Endothelial cell of umbilical vein (primary cell): ENCODE results near the gene SCGB1A1. TPM values are rescaled to one million over a fixed set of nuclear protein-coding genes. Genes with fewer than 3 reads are reported as not detected.

Experiments
- BruUV-seq: library from RNA; stranded (reverse); fragments of 400-500 nt; replicated peaks from 2 replicates; lab custom pipeline; 2021; lab: Mats Ljungman, UMichigan
- CTCF ChIA-PET: fragments of 300-600, 350-600 bp; sonication (Branson Sonifier 250); formaldehyde crosslinking; loops from one replicate; lab custom pipeline; 2021; ENCODE audit warnings: antibody characterized with exemption, inconsistent platforms; lab: Charles Lee
- POLR2A ChIA-PET: fragments of 300-600, 350-600 bp; sonication (Branson Sonifier 250); formaldehyde crosslinking; loops from one replicate; lab custom pipeline; 2021; ENCODE audit warnings: antibody characterized with exemption, inconsistent platforms; lab: Charles Lee
- DNase-seq: peaks from one replicate; pipeline ENCODE4 v3.0.0-alpha.2; 2011; ENCODE audit warnings: low read depth, low spot score
- FAIRE-seq: peaks from 2 replicates; lab custom pipeline; 2011; peaks lifted over from hg19 to GRCh38; lab: Jason Lieb, UNC
- H2AFZ ChIP-seq: 2 replicates; pipeline ENCODE4 v1.6.0; 2012; ENCODE audit warnings: low read depth, low read length, control low read depth, inconsistent platforms
- H3K27ac ChIP-seq: 2 replicates; pipeline ENCODE4 v1.5.1; 2011; ENCODE audit warnings: low read depth, mild to moderate bottlenecking, control low read depth, low read length, moderate library complexity; ENCODE audit not compliant: insufficient read depth
- H3K27me3 ChIP-seq, 2 experiments: 2 replicates each; pipeline versions ENCODE4 v1.6.0 to v1.6.1; 2011; ENCODE audit warnings: low read length in 2 of 2, mixed read lengths in 1 of 2; ENCODE audit not compliant: control insufficient read depth in 2 of 2, insufficient read depth in 2 of 2
- H3K36me3 ChIP-seq, 2 experiments: 2 replicates in 1 of 2; 3 replicates in 1 of 2; pipeline ENCODE4 v1.5.1; 2011; ENCODE audit warnings: low read length in 2 of 2, mild to moderate bottlenecking in 1 of 2, moderate library complexity in 1 of 2; ENCODE audit not compliant: control insufficient read depth in 2 of 2, insufficient read depth in 2 of 2; ENCODE audit errors: extremely low read depth in 1 of 2
- H3K4me1 ChIP-seq: 3 replicates; pipeline ENCODE4 v1.5.1; 2011; ENCODE audit warnings: mild to moderate bottlenecking, low read length; ENCODE audit not compliant: control insufficient read depth, insufficient read depth; ENCODE audit errors: extremely low read depth
- H3K4me2 ChIP-seq: 2 replicates; pipeline ENCODE4 v1.6.1; 2011; ENCODE audit warnings: low read length, control low read depth, mixed read lengths; ENCODE audit not compliant: insufficient read depth
- H3K4me3 ChIP-seq, 3 experiments: fragments of 200-600 bp in 1 of 3; sonication (generic), shearing (Covaris generic) in 1 of 3; replicated peaks in 1 of 3; 2 replicates each; pipeline ENCODE4 v1.5.1; 2011 to 2016; ENCODE audit warnings: control low read depth in 3 of 3, low read length in 3 of 3, mild to moderate bottlenecking in 2 of 3, inconsistent platforms in 1 of 3, low read depth in 1 of 3, moderate library complexity in 1 of 3; ENCODE audit not compliant: insufficient read depth in 1 of 3
- H3K79me2 ChIP-seq: 2 replicates; pipeline ENCODE4 v1.6.0; 2012; ENCODE audit warnings: low read length, inconsistent platforms; ENCODE audit not compliant: control insufficient read depth, insufficient read depth
- H3K9ac ChIP-seq: replicated peaks from 2 replicates; pipeline ENCODE3; 2011; ENCODE audit warnings: low read length, control low read depth; ENCODE audit not compliant: insufficient read depth; ENCODE audit errors: extremely low read depth
- H3K9me1 ChIP-seq: replicated peaks from 3 replicates; pipeline ENCODE4 v1.6.0; 2011; ENCODE audit warnings: mild to moderate bottlenecking, low read length; ENCODE audit not compliant: control insufficient read depth, insufficient read depth; ENCODE audit errors: extremely low read depth
- H3K9me3 ChIP-seq: replicated peaks from 2 replicates; pipeline ENCODE4 v1.5.1; 2012; ENCODE audit warnings: low read length, inconsistent platforms; ENCODE audit not compliant: control insufficient read depth, insufficient read depth
- H4K20me1 ChIP-seq: replicated peaks from 2 replicates; pipeline ENCODE3; 2011; ENCODE audit warnings: mild to moderate bottlenecking, low read length; ENCODE audit not compliant: control insufficient read depth, insufficient read depth; ENCODE audit errors: extremely low read depth
- EZH2 ChIP-seq: IDR thresholded peaks from 2 replicates; pipeline ENCODE4 v1.6.1; 2012; ENCODE audit warnings: borderline replicate concordance, low read depth, mild to moderate bottlenecking, moderate library complexity, low read length, inconsistent platforms; ENCODE audit not compliant: severe bottlenecking
- FOS ChIP-seq: IDR thresholded peaks from 2 replicates; pipeline ENCODE4 v1.6.1; 2011; ENCODE audit warnings: mild to moderate bottlenecking, low read length, moderate library complexity, borderline replicate concordance; ENCODE audit not compliant: insufficient read depth
- GATA2 ChIP-seq: IDR thresholded peaks from 2 replicates; pipeline ENCODE4 v1.7.0; 2011; ENCODE audit warnings: low read depth, mild to moderate bottlenecking, moderate library complexity, mixed read lengths, low read length; ENCODE audit not compliant: insufficient read length, insufficient read depth
- JUN ChIP-seq: IDR thresholded peaks from 2 replicates; pipeline ENCODE4 v1.6.1; 2011; ENCODE audit warnings: borderline replicate concordance, low read depth; ENCODE audit not compliant: insufficient read length, insufficient read depth
- MYC ChIP-seq: IDR thresholded peaks from one replicate; pipeline ENCODE4 v1.6.1; 2011; ENCODE audit warnings: mild to moderate bottlenecking, low read depth, low read length
- POLR2A ChIP-seq: IDR thresholded peaks from 2 replicates; pipeline ENCODE4 v1.6.1; 2012; ENCODE audit warnings: low read depth, mild to moderate bottlenecking, control low read depth, low read length
- POLR2AphosphoS5 ChIP-seq: IDR thresholded peaks from 2 replicates; pipeline ENCODE4 v1.6.1; 2012; ENCODE audit warnings: low read depth, mild to moderate bottlenecking, control low read depth, low read length, moderate library complexity; ENCODE audit not compliant: insufficient read depth
- dilution Hi-C: fragments of 300-500 bp; cut with MboI; formaldehyde crosslinking; loops from one replicate; pipeline ENCODE4 v1.15.0; 2019; ENCODE audit warnings: low sequenced_read_pairs; ENCODE audit not compliant: extremely low pct_ligation_motif_present
- intact Hi-C: fragments of 100-400 bp; cut with micrococcal nuclease; formaldehyde crosslinking; loops from one replicate; pipeline ENCODE4 v1.10.0; 2022
- polyA plus RNA-seq, 4 experiments: library from polyadenylated mRNA; depleted of rRNA in 3 of 4; stranded (reverse) in 3 of 4; unstranded in 1 of 4; fragments of >200 nt; gene quantifications; 2 replicates each; pipeline versions ENCODE4 v1.2.1 to v1.2.3, GENCODE V29; 2011 to 2012; ENCODE audit warnings: missing spikeins in 1 of 4
- total RNA-seq: library from RNA; stranded (reverse); gene quantifications from 2 replicates; pipeline ENCODE4 v1.2.3, GENCODE V29; 2021
- TF ChIP-seq, protein P1 (sequence below): IDR thresholded peaks from 2 replicates; pipeline ENCODE4 v1.6.1; 2011; ENCODE audit not compliant: insufficient read depth, insufficient read length
- TF ChIP-seq, protein P2 (sequence below), 2 donors: IDR thresholded peaks; 1 replicate in 1 of 2; 2 replicates in 1 of 2; pipeline ENCODE4 v1.5.1; 2011; ENCODE audit warnings: low read length in 2 of 2, mild to moderate bottlenecking in 2 of 2, moderate library complexity in 2 of 2, control low read depth in 1 of 2, inconsistent platforms in 1 of 2, low read depth in 1 of 2; ENCODE audit not compliant: insufficient read depth in 1 of 2; ENCODE audit errors: extremely low read depth in 1 of 2

Gene SCGB1A1
- total and polyA plus RNA-seq, 2 donors (not counting 3 experiments of a cell fraction or from before 2014, with no cell fraction given) = not detected

DNA sequence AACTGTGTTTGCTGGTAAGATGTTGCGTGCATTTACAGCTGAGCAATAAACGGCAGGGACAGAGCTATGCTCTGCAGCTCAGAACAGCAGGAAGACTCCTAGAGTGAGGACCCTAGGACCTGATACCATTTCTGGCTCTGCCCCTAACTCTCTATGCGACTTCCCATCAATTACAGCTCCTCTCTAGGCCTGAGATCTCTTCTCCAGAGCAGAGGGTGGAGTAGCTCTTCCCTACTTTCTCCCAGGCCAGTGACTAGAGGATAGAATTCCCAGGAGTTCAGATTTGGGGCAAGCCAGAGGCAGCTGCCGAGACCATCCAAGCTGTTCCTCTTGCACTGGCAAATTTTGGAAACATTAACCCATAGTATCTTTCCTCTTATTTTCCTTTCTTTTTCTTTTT is 12.8 kb upstream of the SCGB1A1 start:
- Histone ChIP-seq H3K4me2 (no peak overlapping the region), H3K79me2 (no peaks in the 10 kb centered on the region), H3K9me3 (no peaks in the 10 kb centered on the region), H3K36me3 (no peaks in the 10 kb centered on the region), H3K27ac (no peak overlapping the region), H3K4me1 (no peaks in the 10 kb centered on the region), H3K9me1 (no peaks in the 10 kb centered on the region), H2AFZ (no peak overlapping the region), H3K4me3 (no peak overlapping the region), H4K20me1 (no peaks in the 10 kb centered on the region), H3K27me3 (no peaks in the 10 kb centered on the region), H3K9ac (no peak overlapping the region)
- CTCF ChIA-PET = interaction anchor here (1.0 to 2.5 kb wide), 4 partner anchors 11 to 137 kb away, joined by 4 to 9 read pairs (median 6); no protein-coding TSS in a partner anchor
- no TSS peak for BruUV-seq
- TF ChIP-seq POLR2A = no peak
- TF ChIP-seq, protein P1, sequence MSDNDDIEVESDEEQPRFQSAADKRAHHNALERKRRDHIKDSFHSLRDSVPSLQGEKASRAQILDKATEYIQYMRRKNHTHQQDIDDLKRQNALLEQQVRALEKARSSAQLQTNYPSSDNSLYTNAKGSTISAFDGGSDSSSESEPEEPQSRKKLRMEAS = no peak
- no peak for TF ChIP-seq POLR2AphosphoS5
- no peak for TF ChIP-seq JUN
- TF ChIP-seq FOS = no peak
- TF ChIP-seq, protein P2, sequence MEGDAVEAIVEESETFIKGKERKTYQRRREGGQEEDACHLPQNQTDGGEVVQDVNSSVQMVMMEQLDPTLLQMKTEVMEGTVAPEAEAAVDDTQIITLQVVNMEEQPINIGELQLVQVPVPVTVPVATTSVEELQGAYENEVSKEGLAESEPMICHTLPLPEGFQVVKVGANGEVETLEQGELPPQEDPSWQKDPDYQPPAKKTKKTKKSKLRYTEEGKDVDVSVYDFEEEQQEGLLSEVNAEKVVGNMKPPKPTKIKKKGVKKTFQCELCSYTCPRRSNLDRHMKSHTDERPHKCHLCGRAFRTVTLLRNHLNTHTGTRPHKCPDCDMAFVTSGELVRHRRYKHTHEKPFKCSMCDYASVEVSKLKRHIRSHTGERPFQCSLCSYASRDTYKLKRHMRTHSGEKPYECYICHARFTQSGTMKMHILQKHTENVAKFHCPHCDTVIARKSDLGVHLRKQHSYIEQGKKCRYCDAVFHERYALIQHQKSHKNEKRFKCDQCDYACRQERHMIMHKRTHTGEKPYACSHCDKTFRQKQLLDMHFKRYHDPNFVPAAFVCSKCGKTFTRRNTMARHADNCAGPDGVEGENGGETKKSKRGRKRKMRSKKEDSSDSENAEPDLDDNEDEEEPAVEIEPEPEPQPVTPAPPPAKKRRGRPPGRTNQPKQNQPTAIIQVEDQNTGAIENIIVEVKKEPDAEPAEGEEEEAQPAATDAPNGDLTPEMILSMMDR (IDR thresholded peaks at IDR 0.05; ENCODE audit: extremely low read depth in 1 of 2, insufficient read depth in 1 of 2, low read depth in 1 of 2, low read length in 2 of 2) = no peak
- TF ChIP-seq EZH2 = no peak
- TF ChIP-seq MYC = no peak
- TF ChIP-seq GATA2 = no peak
- FAIRE-seq (no peak), DNase-seq (no peak)
- POLR2A ChIA-PET = no interaction called here
- dilution Hi-C loops (no loop called here), intact Hi-C loops (no loop called here)
